Heart left ventricle (tissue), 13 donors: Measurements from ENCODE around the gene AKAP6.

Experiments
- POLR2A ChIP-seq, 2 donors: fragments of 450-650 bp; IDR thresholded peaks; one replicate each; pipeline ENCODE4 v1.6.1; 2017; ENCODE audit warnings: antibody characterized with exemption in 2 of 2, mild to moderate bottlenecking in 2 of 2, moderate library complexity in 2 of 2
- TF ChIP-seq, protein P1 (sequence below), 12 donors: fragments of 200-600 bp; sonication (generic) in 4 of 12; IDR thresholded peaks; one replicate each; pipeline versions ENCODE4 v1.5.0 to v1.8.0; 2018 to 2022; ENCODE audit warnings: antibody characterized with exemption in 12 of 12, mild to moderate bottlenecking in 5 of 12
- donor health status: ischemic (EF 13 %, LVEDD 7.1; RV severe dilation, severe dysfunction).
- donor health status: DM: no; HTN: yes; CAD: no.
- donor health status: DM: no; HTN: no; CAD: no.
- donor health status: ischemic (EF 25% LVEDD 6.9; RV normal size, moderate dysfunction).
- donor health status: ischemic (EF 25% LVEDD 5.7; RV mildly dilated, moderate dysfunction).
- donor health status: ischemic (EF 35%, LVEDD 5.7; RV mildly dilated, moderate dysfunction).
- donor health status: nonischemic (EF 11% LVEDD 7.7; RV severe dilation, severe dysfunction).
- donor health status: DM: yes; HTN: yes; CAD: no.
- donor health status: PGD.
- donor health status: ischemic (EF 29% LVEDD 5.4; RV normal size, mild dysfunction).
- donor health status: nonischemic (EF 23%, LVEDD 6.1; RV moderate dilation, normal function).

DNA sequence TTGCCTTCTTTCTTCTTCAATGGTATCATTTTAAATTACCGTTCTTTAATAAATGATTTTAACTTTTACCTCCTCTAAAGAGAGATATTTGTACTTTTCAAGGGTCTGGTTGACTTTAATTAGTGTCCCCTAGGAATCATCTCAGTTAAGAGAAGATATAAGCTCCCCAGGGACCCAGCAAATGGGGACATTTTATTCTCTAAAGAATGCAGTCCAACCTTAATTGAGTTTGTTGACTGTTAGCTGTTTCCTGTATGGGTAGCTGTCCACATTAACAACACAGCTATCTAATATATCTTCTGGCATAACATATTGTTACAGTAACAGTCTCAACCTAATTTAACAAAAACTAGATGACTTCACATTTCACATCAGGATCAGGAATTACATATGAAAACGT is 368.0 kb downstream of the AKAP6 start:
- TF ChIP-seq, protein P1, sequence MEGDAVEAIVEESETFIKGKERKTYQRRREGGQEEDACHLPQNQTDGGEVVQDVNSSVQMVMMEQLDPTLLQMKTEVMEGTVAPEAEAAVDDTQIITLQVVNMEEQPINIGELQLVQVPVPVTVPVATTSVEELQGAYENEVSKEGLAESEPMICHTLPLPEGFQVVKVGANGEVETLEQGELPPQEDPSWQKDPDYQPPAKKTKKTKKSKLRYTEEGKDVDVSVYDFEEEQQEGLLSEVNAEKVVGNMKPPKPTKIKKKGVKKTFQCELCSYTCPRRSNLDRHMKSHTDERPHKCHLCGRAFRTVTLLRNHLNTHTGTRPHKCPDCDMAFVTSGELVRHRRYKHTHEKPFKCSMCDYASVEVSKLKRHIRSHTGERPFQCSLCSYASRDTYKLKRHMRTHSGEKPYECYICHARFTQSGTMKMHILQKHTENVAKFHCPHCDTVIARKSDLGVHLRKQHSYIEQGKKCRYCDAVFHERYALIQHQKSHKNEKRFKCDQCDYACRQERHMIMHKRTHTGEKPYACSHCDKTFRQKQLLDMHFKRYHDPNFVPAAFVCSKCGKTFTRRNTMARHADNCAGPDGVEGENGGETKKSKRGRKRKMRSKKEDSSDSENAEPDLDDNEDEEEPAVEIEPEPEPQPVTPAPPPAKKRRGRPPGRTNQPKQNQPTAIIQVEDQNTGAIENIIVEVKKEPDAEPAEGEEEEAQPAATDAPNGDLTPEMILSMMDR (IDR thresholded peaks at IDR 0.05), result no peak
- no peak for TF ChIP-seq POLR2A (IDR thresholded peaks at IDR 0.05)
